K562 (cell line): ENCODE measurements around the gene C16orf96. TPM values are rescaled to one million over a fixed set of nuclear protein-coding genes. Genes with fewer than 3 reads are reported as not detected.

Experiments used
- ATAC-seq: fragments of 200-7000 bp; cut with Tn5 transposase; 3 replicates; pipeline ENCODE4 v1.9.1; 2020; ENCODE audit warnings: moderate library complexity
- BruUV-seq: library from RNA; stranded (reverse); fragments of 400-500 nt; replicated peaks from 2 replicates; lab custom pipeline; 2021; lab: Mats Ljungman, UMichigan
- CTCF ChIA-PET: fragments of 300-600 bp; formaldehyde crosslinking; extraction: SDS; loops from one replicate; lab custom pipeline; 2021; ENCODE audit warnings: low intra/inter-chr PET ratio; lab: Yijun Ruan, JAX
- POLR2A ChIA-PET: fragments of 300-600, 350-650 bp; sonication (Branson Sonifier 250); formaldehyde crosslinking; extraction: SDS; loops from one replicate; lab custom pipeline; 2021; ENCODE audit warnings: antibody characterized with exemption, inconsistent platforms; lab: Yijun Ruan, JAX
- DNase-seq, 4 experiments: peaks; one replicate each; pipeline versions ENCODE4 v3.0.0 to v3.0.0-alpha.2; 2011 to 2018; ENCODE audit warnings: low spot score in 3 of 4, mixed read lengths in 3 of 4; ENCODE audit errors: extremely low read depth in 1 of 4
- FAIRE-seq: peaks from 2 replicates; lab custom pipeline; 2011; peaks lifted over from hg19 to GRCh38; lab: Jason Lieb, UNC
- H2AFZ ChIP-seq: 2 replicates; pipeline ENCODE4 v1.6.0; 2011; ENCODE audit warnings: low read depth, low read length, control low read depth, inconsistent platforms
- H3K27ac ChIP-seq: fragments of 200-600 bp; 3 replicates; pipeline ENCODE4 v1.8.0; 2011; ENCODE audit warnings: low read depth, mild to moderate bottlenecking, control low read depth, inconsistent platforms, low read length, moderate library complexity, mixed read lengths; ENCODE audit errors: extremely low read depth
- H3K27me3 ChIP-seq, 2 experiments: fragments of 300-600 bp in 1 of 2; 2 replicates in 1 of 2; 3 replicates in 1 of 2; pipeline versions ENCODE4 v1.6.0 to v1.8.0; 2011; ENCODE audit warnings: inconsistent platforms in 2 of 2, low read length in 2 of 2, mild to moderate bottlenecking in 1 of 2, mixed read lengths in 1 of 2, moderate library complexity in 1 of 2; ENCODE audit not compliant: control insufficient read depth in 2 of 2, insufficient read depth in 2 of 2
- H3K36me3 ChIP-seq: fragments of 300-600 bp; 3 replicates; pipeline ENCODE4 v1.8.0; 2011; ENCODE audit warnings: mild to moderate bottlenecking, low read length, inconsistent platforms; ENCODE audit not compliant: control insufficient read depth, insufficient read depth
- H3K4me1 ChIP-seq, 2 experiments: fragments of 200-600 bp in 1 of 2; replicated peaks in 1 of 2; 2 replicates in 1 of 2; 3 replicates in 1 of 2; pipeline versions ENCODE4 v1.5.1 to v1.8.0; 2011; ENCODE audit warnings: inconsistent platforms in 2 of 2, low read length in 2 of 2, mild to moderate bottlenecking in 1 of 2, mixed read lengths in 1 of 2, moderate library complexity in 1 of 2; ENCODE audit not compliant: control insufficient read depth in 2 of 2, insufficient read depth in 2 of 2
- H3K4me2 ChIP-seq: 2 replicates; pipeline ENCODE4 v1.6.1; 2011; ENCODE audit warnings: low read length, control low read depth, inconsistent platforms, mixed read lengths; ENCODE audit not compliant: insufficient read depth
- H3K4me3 ChIP-seq: fragments of 200-600 bp; sonication (generic), shearing (Covaris generic); 2 replicates; pipeline ENCODE4 v1.5.1; 2016; ENCODE audit warnings: control low read depth, inconsistent platforms
- H3K79me2 ChIP-seq: fragments of 200-600 bp; 3 replicates; pipeline ENCODE4 v1.8.0; 2011; ENCODE audit warnings: low read length, inconsistent platforms; ENCODE audit not compliant: control insufficient read depth, insufficient read depth
- H3K9ac ChIP-seq, 2 experiments: 2 replicates each; pipeline versions ENCODE4 v1.6.0 to v1.6.1; 2011; ENCODE audit warnings: low read depth in 2 of 2, low read length in 2 of 2, control low read depth in 1 of 2, inconsistent platforms in 1 of 2, mild to moderate bottlenecking in 1 of 2, mixed read lengths in 1 of 2; ENCODE audit not compliant: insufficient read depth in 1 of 2
- H3K9me1 ChIP-seq: one replicate; pipeline ENCODE4 v1.6.0; 2011; ENCODE audit warnings: inconsistent platforms, mild to moderate bottlenecking, low read length, moderate library complexity; ENCODE audit not compliant: control insufficient read depth, insufficient read depth
- H3K9me3 ChIP-seq: replicated peaks from 2 replicates; pipeline ENCODE4 v1.5.1; 2011; ENCODE audit warnings: low read depth, low read length, inconsistent platforms; ENCODE audit not compliant: control insufficient read depth, insufficient read depth
- H4K20me1 ChIP-seq: replicated peaks from 2 replicates; pipeline ENCODE4 v1.6.1; 2011; ENCODE audit warnings: low read length, inconsistent platforms, mixed read lengths; ENCODE audit not compliant: control insufficient read depth, insufficient read depth
- AFF1 ChIP-seq, 2 experiments: fragments of 450-650 bp; IDR thresholded peaks; 2 replicates each; pipeline ENCODE4 v1.6.1; 2018; ENCODE audit warnings: mild to moderate bottlenecking in 2 of 2, low read depth in 1 of 2; ENCODE audit not compliant: partially characterized antibody in 2 of 2
- BRD4 ChIP-seq: fragments of 200-600 bp; sonication (generic); IDR thresholded peaks from 2 replicates; pipeline ENCODE4 v1.6.1; 2017; ENCODE audit warnings: inconsistent platforms
- PTRF ChIP-seq: fragments of 450-650 bp; IDR thresholded peaks from 2 replicates; pipeline ENCODE4 v1.6.1; 2016; ENCODE audit warnings: mild to moderate bottlenecking, missing genetic modification characterization, missing compliant biosample characterization
- SLC30A9 ChIP-seq: fragments of 250-450 bp; sonication (Bioruptor Pico); IDR thresholded peaks from 2 replicates; pipeline ENCODE4 v1.8.0; 2022; ENCODE audit warnings: mild to moderate bottlenecking, moderate library complexity
- SRSF7 ChIP-seq: fragments of 200-400 bp; formaldehyde crosslinking; optimal IDR thresholded peaks from 2 replicates; pipeline ENCODE3; 2017; ENCODE audit warnings: mild to moderate bottlenecking, low read depth, low read length
- TCFL5 ChIP-seq: fragments of 250-450 bp; sonication (Bioruptor Pico); conservative IDR thresholded peaks from 2 replicates; pipeline ENCODE4 v1.6.1; 2021; ENCODE audit warnings: mild to moderate bottlenecking, moderate library complexity, matching md5 sums
- TRIM25 ChIP-seq: fragments of 450-650 bp; IDR thresholded peaks from 2 replicates; pipeline ENCODE4 v1.7.0; 2016; ENCODE audit warnings: borderline replicate concordance
- ZBTB26 ChIP-seq: fragments of 450-650 bp; formaldehyde crosslinking; IDR thresholded peaks from 2 replicates; pipeline ENCODE4 v1.4.0; 2022; ENCODE audit warnings: missing genetic modification characterization
- ZNF512 ChIP-seq: IDR thresholded peaks from 2 replicates; pipeline ENCODE4 v1.6.1; 2016; ENCODE audit warnings: missing genetic modification characterization, missing compliant biosample characterization
- WGBS: fragments of 100-300 bp; shearing (Covaris generic); methylation state at CpG from one replicate; pipeline ENCODE4 v1.1.6; 2016; ENCODE audit warnings: low coverage, mixed read lengths; ENCODE audit not compliant: insufficient coverage; ENCODE audit errors: missing lambda C conversion rate; 5-methylcytosine and 5-hydroxymethylcytosine counted together
- in situ Hi-C: fragments of 300-500 bp; cut with MboI; formaldehyde crosslinking; loops from 4 replicates; pipeline ENCODE4 v1.15.0; 2018; ENCODE audit warnings: inconsistent platforms, mixed read lengths
- intact Hi-C: fragments of 100-400 bp; cut with micrococcal nuclease; formaldehyde crosslinking; loops from 2 replicates; pipeline ENCODE4 v1.14.2; 2022
- polyA plus RNA-seq, 8 experiments: library from polyadenylated mRNA; depleted of rRNA in 4 of 8; stranded (reverse) in 5 of 8; unstranded in 3 of 8; fragments of >200 nt; fragmentation: Nextera tagmentation in 2 of 8; fragmentation: Illumina TruSeq in 1 of 8; extraction: Ambion mirVana in 2 of 8; extraction: Trizol in 1 of 8; gene quantifications; 2 replicates each; pipeline versions ENCODE4 v1.2.1 to v1.2.3, GENCODE V29; 2011 to 2014; ENCODE audit warnings: inconsistent platforms in 1 of 8, missing spikeins in 1 of 8
- total RNA-seq, 7 experiments: library from RNA; depleted of rRNA in 6 of 7; stranded (reverse); fragments of >200 nt in 6 of 7; fragmentation: Illumina TruSeq in 2 of 7; extraction: Trizol in 2 of 7; gene quantifications; 2 replicates each; pipeline versions ENCODE4 v1.2.1 to v1.2.3, GENCODE V29; 2011 to 2021; ENCODE audit warnings: low replicate concordance in 1 of 7

The C16orf96 gene
- total and polyA plus RNA-seq, 9 of the 15 experiments (the other 6 are each of a cell fraction or from before 2014, with no cell fraction given): not detected

- no peak for TF ChIP-seq SLC30A9
- TF ChIP-seq ZNF512: no peak
- no peak for TF ChIP-seq SRSF7
Observed at GRCh38 chr16:4615384-4616046, 59.4 kb downstream of the C16orf96 start (continued).

GRCh38 chr16:4616047-4616811 is 60.1 kb downstream of the C16orf96 start:
- WGBS: under 1% methylated on average over 37 of the region's 57 CpGs
- Histone ChIP-seq H3K27ac (peak overlapping the region; percentile 99), H3K9me1 (peaks cover 7% of the 10 kb centered on the region), H3K4me2 (peak overlapping the region; percentile 90), H3K9ac (peak overlapping the region; percentile 98 to 99), H3K4me1 (peaks cover 28 to 71% of the 10 kb centered on the region in 2 experiments), H3K9me3 (no peaks in the 10 kb centered on the region), H3K79me2 (peaks cover 41% of the 10 kb centered on the region), H3K36me3 (peaks cover 5% of the 10 kb centered on the region; the same call in 1 of the 3 replicates), H3K4me3 (peak overlapping the region; percentile 94), H4K20me1 (peaks cover 22% of the 10 kb centered on the region), H3K27me3 (no peaks in the 10 kb centered on the region), H2AFZ (peak overlapping the region; percentile 95)
- no TSS peak for BruUV-seq
- CTCF ChIA-PET: no interaction called here
- intact Hi-C loops: no loop called here
- peak; percentile 95 to 100 (median 96) for DNase-seq
- FAIRE-seq: peak; percentile 100
- in situ Hi-C loops: no loop called here
- ATAC-seq: peak; percentile 85
- POLR2A ChIA-PET: interaction anchor here (0.5 to 2.3 kb wide), 15 partner anchors 8 to 399 kb away, joined by 3 to 22 read pairs (median 4); partner anchors contain the start of genes CORO7, HMOX2 and MGRN1
- TF ChIP-seq TRIM25: no peak
- no peak for TF ChIP-seq PTRF (tag)
- no peak for TF ChIP-seq ZBTB26
- no peak for TF ChIP-seq TCFL5
- TF ChIP-seq AFF1 (IDR thresholded peaks at IDR 0.05; ENCODE audit: low read depth in 1 of 2, partially characterized antibody in 2 of 2): peak in 1 of 2 experiments; percentile 92
- TF ChIP-seq BRD4: no peak
